Mesenchymal stem cell (in vitro differentiated cells and primary cell): ENCODE measurements around the gene KLF15.
A peak's percentile ranks its signal among the peaks of the same experiment; 100 is the strongest.

Experiments used
- DNase-seq: peaks from one replicate; pipeline ENCODE4 v3.0.0-alpha.2; 2013
- H2AFZ ChIP-seq: one replicate; pipeline ENCODE4 v1.6.1; 2013; ENCODE audit warnings: low read depth, mild to moderate bottlenecking, control low read depth, inconsistent platforms, low read length, moderate library complexity
- H2AK5ac ChIP-seq: 2 replicates; pipeline ENCODE4 v1.6.1; 2013; ENCODE audit warnings: low read length, moderate library complexity, mild to moderate bottlenecking, inconsistent platforms; ENCODE audit not compliant: severe bottlenecking
- H2BK120ac ChIP-seq: one replicate; pipeline ENCODE4 v1.6.1; 2013; ENCODE audit warnings: low read depth, mild to moderate bottlenecking, inconsistent platforms, low read length, moderate library complexity
- H2BK12ac ChIP-seq, 2 experiments: one replicate each; pipeline ENCODE4 v1.6.1; 2013; ENCODE audit warnings: inconsistent platforms in 2 of 2, low read length in 2 of 2, mild to moderate bottlenecking in 2 of 2, moderate library complexity in 2 of 2, control low read depth in 1 of 2
- H2BK15ac ChIP-seq: one replicate; pipeline ENCODE4 v1.6.1; 2013; ENCODE audit warnings: mild to moderate bottlenecking, low read depth, inconsistent platforms; ENCODE audit not compliant: poor library complexity, severe bottlenecking
- H2BK5ac ChIP-seq: 2 replicates; pipeline ENCODE4 v1.6.1; 2013; ENCODE audit warnings: low read depth, mild to moderate bottlenecking, low read length, control low read depth, inconsistent platforms; ENCODE audit not compliant: poor library complexity, severe bottlenecking
- H3K14ac ChIP-seq, 2 experiments: one replicate each; pipeline ENCODE4 v1.6.1; 2013; ENCODE audit warnings: inconsistent platforms in 2 of 2, low read length in 2 of 2, control low read depth in 1 of 2, mild to moderate bottlenecking in 1 of 2, moderate library complexity in 1 of 2
- H3K18ac ChIP-seq, 2 experiments: one replicate each; pipeline ENCODE4 v1.6.1; 2013; ENCODE audit warnings: inconsistent platforms in 2 of 2, low read length in 2 of 2, control low read depth in 1 of 2, low read depth in 1 of 2, mild to moderate bottlenecking in 1 of 2
- H3K23ac ChIP-seq, 2 experiments: one replicate each; pipeline ENCODE4 v1.6.1; 2013; ENCODE audit warnings: inconsistent platforms in 2 of 2, low read length in 2 of 2, mild to moderate bottlenecking in 2 of 2, moderate library complexity in 2 of 2, control low read depth in 1 of 2
- H3K27ac ChIP-seq: 2 replicates; pipeline ENCODE4 v1.5.1; 2013; ENCODE audit warnings: mild to moderate bottlenecking, moderate library complexity, low read length, control low read depth, inconsistent platforms; ENCODE audit not compliant: poor library complexity, severe bottlenecking
- H3K27me3 ChIP-seq, 2 experiments: 2 replicates each; pipeline versions ENCODE4 v1.6.1 to v1.7.0; 2013; ENCODE audit warnings: low read length in 2 of 2, mild to moderate bottlenecking in 2 of 2, moderate library complexity in 2 of 2, control low read depth in 1 of 2, inconsistent platforms in 1 of 2; ENCODE audit not compliant: control insufficient read depth in 1 of 2, insufficient read depth in 1 of 2
- H3K36me3 ChIP-seq, 2 experiments: 2 replicates each; pipeline versions ENCODE4 v1.6.1 to v1.7.0; 2013; ENCODE audit warnings: low read length in 2 of 2, control low read depth in 1 of 2, inconsistent platforms in 1 of 2, low read depth in 1 of 2, mild to moderate bottlenecking in 1 of 2; ENCODE audit not compliant: insufficient read depth in 2 of 2, control insufficient read depth in 1 of 2
- H3K4ac ChIP-seq, 2 experiments: one replicate each; pipeline ENCODE4 v1.6.1; 2013; ENCODE audit warnings: inconsistent platforms in 2 of 2, low read length in 2 of 2, mild to moderate bottlenecking in 2 of 2, moderate library complexity in 2 of 2, control low read depth in 1 of 2, low read depth in 1 of 2
- H3K4me1 ChIP-seq: 2 replicates; pipeline ENCODE4 v1.6.1; 2013; ENCODE audit warnings: low read depth, low read length, control low read depth; ENCODE audit not compliant: control insufficient read depth, insufficient read depth
- H3K4me2 ChIP-seq: 2 replicates; pipeline ENCODE4 v1.6.1; 2013; ENCODE audit warnings: low read length, mild to moderate bottlenecking, inconsistent platforms; ENCODE audit not compliant: poor library complexity, severe bottlenecking
- H3K4me3 ChIP-seq, 2 experiments: 2 replicates each; pipeline versions ENCODE4 v1.5.1 to v1.7.0; 2013; ENCODE audit warnings: low read length in 2 of 2, mild to moderate bottlenecking in 2 of 2, control low read depth in 1 of 2, low read depth in 1 of 2; ENCODE audit not compliant: insufficient read depth in 1 of 2
- H3K79me1 ChIP-seq: replicated peaks from 2 replicates; pipeline ENCODE4 v1.6.1; 2013; ENCODE audit warnings: mild to moderate bottlenecking, control low read depth, low read length, inconsistent platforms; ENCODE audit not compliant: poor library complexity, severe bottlenecking
- H3K9ac ChIP-seq: 2 replicates; pipeline ENCODE4 v1.7.0; 2013; ENCODE audit warnings: mild to moderate bottlenecking, low read length, moderate library complexity
- H3K9me3 ChIP-seq: 2 replicates; pipeline ENCODE4 v1.7.0; 2013; ENCODE audit warnings: mild to moderate bottlenecking, low read length; ENCODE audit not compliant: control insufficient read depth
- H4K8ac ChIP-seq: one replicate; pipeline ENCODE4 v1.6.1; 2013; ENCODE audit warnings: inconsistent platforms, mild to moderate bottlenecking, low read length, moderate library complexity
- H4K91ac ChIP-seq: one replicate; pipeline ENCODE4 v1.6.1; 2013; ENCODE audit warnings: mild to moderate bottlenecking, low read length, inconsistent platforms
- WGBS: methylation state at CpG from one replicate; pipeline ENCODE4 v1.1.7; 2013; ENCODE audit warnings: mixed read lengths; 5-methylcytosine and 5-hydroxymethylcytosine counted together

The KLF15 gene

GRCh38 chr3:126389794-126390146 is 32.6 kb upstream of the KLF15 start:
- Histone ChIP-seq H2BK15ac (no peak overlapping the region), H3K18ac (peak overlapping the region in 1 of 2 experiments; percentile 61), H2BK12ac (peak overlapping the region in 1 of 2 experiments; percentile 59), H3K23ac (no peak overlapping the region), H2BK5ac (no peak overlapping the region), H3K14ac (no peak overlapping the region), H3K4ac (no peak overlapping the region), H2AK5ac (no peak overlapping the region), H3K36me3 (no peaks in the 10 kb centered on the region), H3K4me3 (no peak overlapping the region), H3K79me1 (no peaks in the 10 kb centered on the region), H3K9ac (peak overlapping the region; percentile 94), H2BK120ac (no peak overlapping the region), H3K4me2 (peak overlapping the region; percentile 95), H4K91ac (peak overlapping the region; percentile 2), H3K27ac (no peak overlapping the region), H3K9me3 (no peaks in the 10 kb centered on the region), H3K4me1 (peaks cover 14% of the 10 kb centered on the region), H3K27me3 (peaks cover 51 to 60% of the 10 kb centered on the region in 2 experiments), H4K8ac (no peak overlapping the region), H2AFZ (no peak overlapping the region)
- no peak for DNase-seq
- WGBS: 69% methylated on average over 14 of the region's 17 CpGs

- Histone ChIP-seq H2BK12ac (peak overlapping the region in 1 of 2 experiments; percentile 67), H4K91ac (peak overlapping the region; percentile 2), H3K79me1 (no peaks in the 10 kb centered on the region), H3K27ac (no peak overlapping the region), H2BK120ac (peak overlapping the region; percentile 42), H3K4me3 (peak overlapping the region; percentile 50 to 77), H3K27me3 (peaks cover 47 to 55% of the 10 kb centered on the region in 2 experiments), H2AFZ (peak overlapping the region; percentile 84), H2AK5ac (no peak overlapping the region), H3K14ac (peak overlapping the region; percentile 86 to 94), H4K8ac (peak overlapping the region; percentile 91), H3K4ac (peak overlapping the region in 1 of 2 experiments; percentile 1), H3K9ac (peak overlapping the region; percentile 94), H2BK5ac (no peak overlapping the region), H2BK15ac (peak overlapping the region; percentile 44), H3K36me3 (no peaks in the 10 kb centered on the region), H3K23ac (no peak overlapping the region), H3K4me2 (peak overlapping the region; percentile 95), H3K9me3 (no peaks in the 10 kb centered on the region), H3K4me1 (peaks cover 10% of the 10 kb centered on the region), H3K18ac (peak overlapping the region; percentile 37 to 61)
- DNase-seq: peak; percentile 89
- 8% methylated on average over 58 of the region's 58 CpGs for WGBS
Measured at GRCh38 chr3:126389112-126389793, 32.0 kb upstream of the KLF15 start.

- Histone ChIP-seq H3K27ac (no peak overlapping the region), H2BK12ac (no peak overlapping the region), H2AFZ (no peak overlapping the region), H3K4me2 (no peak overlapping the region), H4K91ac (no peak overlapping the region), H3K4ac (no peak overlapping the region), H3K79me1 (no peaks in the 10 kb centered on the region), H3K4me3 (no peak overlapping the region), H2BK5ac (no peak overlapping the region), H3K18ac (no peak overlapping the region), H2BK120ac (no peak overlapping the region), H3K36me3 (no peaks in the 10 kb centered on the region), H3K27me3 (peaks cover 10 to 29% of the 10 kb centered on the region in 2 experiments), H3K14ac (no peak overlapping the region), H4K8ac (no peak overlapping the region), H2AK5ac (no peak overlapping the region), H2BK15ac (no peak overlapping the region), H3K9ac (no peak overlapping the region), H3K4me1 (no peaks in the 10 kb centered on the region), H3K23ac (no peak overlapping the region), H3K9me3 (peaks cover 6% of the 10 kb centered on the region)
- DNase-seq: no peak
- WGBS: 27% methylated on average over 2 of the region's 2 CpGs
Measured at GRCh38 chr3:126381966-126382365, 24.8 kb upstream of the KLF15 start.

GRCh38 chr3:126380011-126380768 is 23.0 kb upstream of the KLF15 start:
- H2BK5ac ChIP-seq: no peak overlapping the region
- no peak overlapping the region for H2BK15ac ChIP-seq
- no peaks in the 10 kb centered on the region for H3K36me3 ChIP-seq
- H2BK120ac ChIP-seq: no peak overlapping the region
- H3K79me1 ChIP-seq: no peaks in the 10 kb centered on the region
- no peak overlapping the region for H3K4me2 ChIP-seq
- peaks cover 6% of the 10 kb centered on the region for H3K9me3 ChIP-seq
- H3K14ac ChIP-seq: no peak overlapping the region
- no peak overlapping the region for H3K27ac ChIP-seq
- no peak overlapping the region for H3K23ac ChIP-seq
- H3K27me3 ChIP-seq: peaks cover 17 to 26% of the 10 kb centered on the region in 2 experiments
- no peak overlapping the region for H4K8ac ChIP-seq
- DNase-seq: no peak
- H3K4me3 ChIP-seq: no peak overlapping the region
- no peak overlapping the region for H2AK5ac ChIP-seq
- H4K91ac ChIP-seq: no peak overlapping the region
- no peak overlapping the region for H3K18ac ChIP-seq
- H3K9ac ChIP-seq: no peak overlapping the region
- 80% methylated on average over 17 of the region's 17 CpGs for WGBS
- H2AFZ ChIP-seq: no peak overlapping the region
- H2BK12ac ChIP-seq: no peak overlapping the region
- no peak overlapping the region for H3K4ac ChIP-seq
- H3K4me1 ChIP-seq: no peaks in the 10 kb centered on the region
